SU-DHL-6 (cell line): ENCODE results near the gene ADGRB3.
"Not testable (repeated sequence)": the region's sequence is repeated elsewhere in the genome, so short reads cannot be mapped to it uniquely, and the experiment has no call there.

Experiments
- H2AFZ ChIP-seq: fragments of 200-600 bp; sonication (generic); 2 replicates; pipeline ENCODE4 v1.6.1; 2014; ENCODE audit warnings: low read depth, mild to moderate bottlenecking, moderate library complexity, mixed read lengths, antibody characterized with exemption, low read length; ENCODE audit not compliant: severe bottlenecking
- H3F3A ChIP-seq: fragments of 200-600 bp; shearing (Covaris generic); 2 replicates; pipeline ENCODE4 v1.6.0; 2016; ENCODE audit warnings: antibody characterized with exemption, mild to moderate bottlenecking; ENCODE audit not compliant: insufficient read depth
- H3K27ac ChIP-seq: fragments of 200-600 bp; sonication (generic); 2 replicates; pipeline ENCODE4 v1.5.1; 2016; ENCODE audit warnings: low read depth, mild to moderate bottlenecking, low read length, moderate library complexity, mixed read lengths
- H3K27me3 ChIP-seq: fragments of 200-600 bp; sonication (generic), shearing (Covaris generic); 2 replicates; pipeline ENCODE4 v1.6.0; 2014; ENCODE audit warnings: mild to moderate bottlenecking, low read length
- H3K36me3 ChIP-seq: fragments of 200-600 bp; sonication (generic); 2 replicates; pipeline ENCODE4 v1.6.1; 2014; ENCODE audit warnings: mild to moderate bottlenecking, low read length, mixed read lengths
- H3K4me2 ChIP-seq: fragments of 300-600, 200-600 bp; shearing (Covaris generic), sonication (generic); 2 replicates; pipeline ENCODE4 v1.6.0; 2014; ENCODE audit warnings: low read length, low read depth, mild to moderate bottlenecking; ENCODE audit not compliant: poor library complexity, severe bottlenecking
- H3K4me3 ChIP-seq: fragments of 200-600 bp; sonication (generic); 2 replicates; pipeline ENCODE4 v1.5.1; 2014; ENCODE audit warnings: antibody characterized with exemption, low read length, mild to moderate bottlenecking, mixed read lengths; ENCODE audit not compliant: insufficient read depth, poor library complexity, severe bottlenecking
- H3K79me2 ChIP-seq: fragments of 200-600 bp; sonication (generic); 2 replicates; pipeline ENCODE4 v1.6.1; 2014; ENCODE audit warnings: mild to moderate bottlenecking, low read length, moderate library complexity; ENCODE audit not compliant: insufficient read depth
- H3K9ac ChIP-seq: fragments of 200-600 bp; sonication (generic); 2 replicates; pipeline ENCODE4 v1.7.0; 2014; ENCODE audit warnings: mild to moderate bottlenecking, low read length
- H3K9me2 ChIP-seq: fragments of 200-600 bp; sonication (generic); replicated peaks from 2 replicates; pipeline ENCODE4 v1.6.1; 2014; ENCODE audit warnings: low read length; ENCODE audit not compliant: insufficient read depth
- H3K9me3 ChIP-seq: fragments of 200-600 bp; sonication (generic); 2 replicates; pipeline ENCODE4 v1.6.1; 2014; ENCODE audit warnings: low read length, mixed read lengths; ENCODE audit not compliant: insufficient read depth
- H4K20me1 ChIP-seq: fragments of 200-600 bp; sonication (generic); 2 replicates; pipeline ENCODE4 v1.6.1; 2014; ENCODE audit warnings: low read depth, mild to moderate bottlenecking, antibody characterized with exemption, low read length, moderate library complexity, mixed read lengths
- EZH2phosphoT487 ChIP-seq: fragments of 200-600 bp; sonication (generic), shearing (Covaris generic); conservative IDR thresholded peaks from 2 replicates; pipeline ENCODE4 v1.6.1; 2018; ENCODE audit warnings: mild to moderate bottlenecking, antibody characterized with exemption, low read length, moderate library complexity, mixed read lengths
- TF ChIP-seq, protein P1 (sequence below): fragments of 200-600 bp; sonication (generic); IDR thresholded peaks from one replicate; pipeline ENCODE4 v1.5.1; 2017; ENCODE audit warnings: antibody characterized with exemption, mild to moderate bottlenecking, low read length, moderate library complexity; ENCODE audit not compliant: insufficient read depth, poor library complexity, severe bottlenecking

ADGRB3 gene

DNA sequence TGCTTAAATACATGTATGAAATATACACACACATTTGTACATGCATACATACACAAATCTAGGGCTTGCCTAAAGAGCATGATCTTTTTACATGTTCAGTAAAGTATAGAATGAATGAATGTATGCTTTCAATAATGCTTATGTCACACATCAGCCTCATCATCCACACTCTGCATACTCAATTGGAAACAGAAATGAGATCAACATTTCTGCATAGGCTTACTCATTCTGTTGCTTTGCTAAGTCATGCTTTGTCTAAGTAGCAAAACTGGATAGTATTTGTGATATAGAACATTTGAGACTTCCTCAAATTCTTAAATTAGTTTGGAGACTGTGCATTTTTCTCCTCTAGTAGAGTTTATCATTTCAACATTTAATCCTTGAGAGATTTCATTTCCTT, 343.3 kb downstream of the ADGRB3 start:
- H3K4me2 ChIP-seq = no peak overlapping the region
- no peaks in the 10 kb centered on the region for H3K27me3 ChIP-seq
- no peaks in the 10 kb centered on the region for H3K9me2 ChIP-seq
- no peak overlapping the region for H3K9ac ChIP-seq
- H4K20me1 ChIP-seq = no peaks in the 10 kb centered on the region
- no peaks in the 10 kb centered on the region for H3K9me3 ChIP-seq
- no peak overlapping the region for H2AFZ ChIP-seq
- TF ChIP-seq, protein P1, sequence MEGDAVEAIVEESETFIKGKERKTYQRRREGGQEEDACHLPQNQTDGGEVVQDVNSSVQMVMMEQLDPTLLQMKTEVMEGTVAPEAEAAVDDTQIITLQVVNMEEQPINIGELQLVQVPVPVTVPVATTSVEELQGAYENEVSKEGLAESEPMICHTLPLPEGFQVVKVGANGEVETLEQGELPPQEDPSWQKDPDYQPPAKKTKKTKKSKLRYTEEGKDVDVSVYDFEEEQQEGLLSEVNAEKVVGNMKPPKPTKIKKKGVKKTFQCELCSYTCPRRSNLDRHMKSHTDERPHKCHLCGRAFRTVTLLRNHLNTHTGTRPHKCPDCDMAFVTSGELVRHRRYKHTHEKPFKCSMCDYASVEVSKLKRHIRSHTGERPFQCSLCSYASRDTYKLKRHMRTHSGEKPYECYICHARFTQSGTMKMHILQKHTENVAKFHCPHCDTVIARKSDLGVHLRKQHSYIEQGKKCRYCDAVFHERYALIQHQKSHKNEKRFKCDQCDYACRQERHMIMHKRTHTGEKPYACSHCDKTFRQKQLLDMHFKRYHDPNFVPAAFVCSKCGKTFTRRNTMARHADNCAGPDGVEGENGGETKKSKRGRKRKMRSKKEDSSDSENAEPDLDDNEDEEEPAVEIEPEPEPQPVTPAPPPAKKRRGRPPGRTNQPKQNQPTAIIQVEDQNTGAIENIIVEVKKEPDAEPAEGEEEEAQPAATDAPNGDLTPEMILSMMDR = no peak
- TF ChIP-seq EZH2phosphoT487 = no peak
- no peak overlapping the region for H3K4me3 ChIP-seq
- no peaks in the 10 kb centered on the region for H3K79me2 ChIP-seq
- no peaks in the 10 kb centered on the region for H3F3A ChIP-seq
- H3K36me3 ChIP-seq = no peaks in the 10 kb centered on the region
- no peak overlapping the region for H3K27ac ChIP-seq

DNA sequence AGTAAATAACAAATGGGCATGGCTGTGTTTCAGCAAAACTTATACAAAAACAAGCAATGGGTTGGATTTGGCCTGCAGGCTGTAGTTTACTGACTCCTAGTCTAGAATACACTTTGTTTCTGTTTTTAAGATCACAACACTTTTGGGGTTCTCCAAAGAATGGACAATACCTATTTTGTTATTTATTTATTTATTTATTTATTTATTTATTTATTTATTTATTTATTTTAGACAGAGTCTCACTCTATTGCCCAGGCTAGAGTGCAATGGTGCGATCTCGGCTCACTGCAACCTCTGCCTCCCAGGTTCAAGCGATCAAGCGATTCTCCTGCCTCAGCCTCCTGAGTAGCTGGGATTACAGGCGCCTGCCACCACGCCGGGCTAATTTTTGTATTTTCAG, 346.6 kb downstream of the ADGRB3 start:
- H3K36me3 ChIP-seq, H3K27ac ChIP-seq, H3F3A ChIP-seq, H2AFZ ChIP-seq, H3K9me3 ChIP-seq, H3K4me2 ChIP-seq, H4K20me1 ChIP-seq, H3K27me3 ChIP-seq, H3K9ac ChIP-seq, H3K79me2 ChIP-seq, H3K4me3 ChIP-seq, H3K9me2 ChIP-seq: not testable (repeated sequence)

DNA sequence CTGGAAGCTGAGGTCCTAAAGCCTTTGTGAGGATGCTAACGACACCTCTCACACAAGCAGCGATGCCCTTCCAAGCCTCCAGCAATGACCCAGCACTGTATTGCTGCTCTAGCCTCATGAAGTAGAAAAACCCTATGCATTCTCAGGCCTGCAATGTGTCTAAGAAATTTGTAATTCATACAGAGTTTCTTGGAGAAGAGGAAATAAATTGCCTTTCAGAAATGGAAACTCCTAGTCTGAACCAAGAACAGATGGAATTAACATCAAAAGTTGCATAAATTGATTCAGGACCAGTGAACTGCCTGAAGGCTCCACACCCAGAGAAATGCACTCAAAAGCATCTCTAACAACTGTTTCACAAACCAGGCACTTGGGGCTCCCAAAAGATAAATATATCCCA, 353.6 kb downstream of the ADGRB3 start:
- Histone ChIP-seq H3K79me2 (no peaks in the 10 kb centered on the region), H3K27me3 (no peaks in the 10 kb centered on the region), H3K36me3 (no peaks in the 10 kb centered on the region), H3K27ac (no peak overlapping the region), H3K4me3 (no peak overlapping the region), H4K20me1 (no peaks in the 10 kb centered on the region), H3F3A (no peaks in the 10 kb centered on the region), H2AFZ (no peak overlapping the region), H3K4me2 (no peak overlapping the region), H3K9me2 (no peaks in the 10 kb centered on the region), H3K9ac (no peak overlapping the region), H3K9me3 (no peaks in the 10 kb centered on the region)
- TF ChIP-seq, protein P1 = no peak
- TF ChIP-seq EZH2phosphoT487 = no peak

DNA sequence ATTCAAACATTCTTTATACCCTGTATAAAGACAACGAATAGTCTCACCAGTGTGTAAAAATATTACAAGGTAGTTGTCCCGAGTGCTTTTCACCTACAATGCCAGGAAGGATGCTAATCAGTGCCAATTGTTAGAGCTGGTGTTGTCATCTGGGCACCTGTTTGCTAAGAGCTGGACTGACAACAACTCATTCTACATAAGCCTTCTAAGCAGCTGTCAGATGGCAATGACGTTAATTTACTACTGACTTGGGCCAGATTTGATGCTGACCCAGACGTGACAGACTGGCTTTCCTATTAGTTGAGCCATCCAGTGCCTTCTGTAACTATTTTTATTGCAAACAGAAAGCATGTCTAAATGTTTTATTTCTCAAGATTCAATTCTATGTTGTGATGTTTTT, 355.2 kb downstream of the ADGRB3 start:
- Histone ChIP-seq H3K4me2 (no peak overlapping the region), H3K4me3 (no peak overlapping the region), H3K79me2 (no peaks in the 10 kb centered on the region), H3K27ac (no peak overlapping the region), H3F3A (no peaks in the 10 kb centered on the region), H3K27me3 (no peaks in the 10 kb centered on the region), H3K9me2 (no peaks in the 10 kb centered on the region), H2AFZ (no peak overlapping the region), H3K36me3 (no peaks in the 10 kb centered on the region), H4K20me1 (no peaks in the 10 kb centered on the region), H3K9me3 (no peaks in the 10 kb centered on the region), H3K9ac (no peak overlapping the region)
- TF ChIP-seq, protein P1 = no peak
- no peak for TF ChIP-seq EZH2phosphoT487
